Neutrophil (primary cell): Measurements from ENCODE around the gene BLM.

ENCODE experiments used
- H3K27ac ChIP-seq: fragments of 200-600 bp; sonication (generic); 2 replicates; pipeline ENCODE4 v1.5.1; 2016; ENCODE audit warnings: mild to moderate bottlenecking, moderate library complexity
- H3K27me3 ChIP-seq: fragments of 200-600 bp; sonication (generic); 2 replicates; pipeline ENCODE4 v1.6.0; 2016; ENCODE audit warnings: mild to moderate bottlenecking
- H3K36me3 ChIP-seq: fragments of 200-600 bp; sonication (generic); 2 replicates; pipeline ENCODE4 v1.5.1; 2017
- H3K4me1 ChIP-seq, 2 experiments: fragments of 200-600 bp in 1 of 2; sonication (generic) in 1 of 2; 1 replicate in 1 of 2; 2 replicates in 1 of 2; pipeline versions ENCODE4 v1.5.1 to v1.6.1; 2013 to 2016; ENCODE audit warnings: low read depth in 1 of 2, low read length in 1 of 2, mild to moderate bottlenecking in 1 of 2, moderate library complexity in 1 of 2; ENCODE audit not compliant: control insufficient read depth in 1 of 2, insufficient read depth in 1 of 2
- H3K4me3 ChIP-seq, 2 experiments: fragments of 200-600 bp in 1 of 2; sonication (generic) in 1 of 2; 1 replicate in 1 of 2; 2 replicates in 1 of 2; pipeline ENCODE4 v1.5.1; 2013 to 2016; ENCODE audit warnings: low read depth in 1 of 2, low read length in 1 of 2, mild to moderate bottlenecking in 1 of 2, moderate library complexity in 1 of 2
- H3K9me3 ChIP-seq: fragments of 200-600 bp; sonication (generic); 2 replicates; pipeline ENCODE4 v1.5.1; 2016
- TF ChIP-seq, protein P1 (sequence below): fragments of 200-600 bp; sonication (generic); IDR thresholded peaks from 2 replicates; pipeline ENCODE4 v1.5.1; 2016; ENCODE audit warnings: antibody characterized with exemption

The BLM gene

DNA sequence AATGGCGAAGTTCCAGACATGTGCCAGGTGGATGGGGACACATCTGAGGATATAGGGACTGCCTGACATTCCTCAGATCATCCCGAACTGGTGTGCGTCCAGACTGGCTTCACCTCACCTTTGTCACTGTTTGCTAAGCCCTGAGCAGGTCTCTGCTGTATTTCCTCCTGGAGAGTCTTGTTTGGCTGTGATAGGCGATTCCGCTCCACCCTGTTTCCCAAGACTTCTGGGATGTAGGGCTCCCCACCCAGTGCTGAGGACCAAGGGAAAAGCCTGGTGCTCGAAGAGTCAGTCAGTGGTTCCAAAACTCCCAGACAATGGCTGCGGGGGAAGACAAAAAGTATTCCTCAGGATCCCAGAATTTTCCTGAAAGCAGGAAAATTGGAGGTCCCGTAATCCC lies 140.2 kb downstream of the BLM start:
- Histone ChIP-seq H3K4me1 (peaks cover 47 to 52% of the 10 kb centered on the region in 2 experiments), H3K27ac (no peak overlapping the region), H3K9me3 (no peaks in the 10 kb centered on the region), H3K36me3 (no peaks in the 10 kb centered on the region), H3K4me3 (no peak overlapping the region), H3K27me3 (no peaks in the 10 kb centered on the region)
- TF ChIP-seq, protein P1, sequence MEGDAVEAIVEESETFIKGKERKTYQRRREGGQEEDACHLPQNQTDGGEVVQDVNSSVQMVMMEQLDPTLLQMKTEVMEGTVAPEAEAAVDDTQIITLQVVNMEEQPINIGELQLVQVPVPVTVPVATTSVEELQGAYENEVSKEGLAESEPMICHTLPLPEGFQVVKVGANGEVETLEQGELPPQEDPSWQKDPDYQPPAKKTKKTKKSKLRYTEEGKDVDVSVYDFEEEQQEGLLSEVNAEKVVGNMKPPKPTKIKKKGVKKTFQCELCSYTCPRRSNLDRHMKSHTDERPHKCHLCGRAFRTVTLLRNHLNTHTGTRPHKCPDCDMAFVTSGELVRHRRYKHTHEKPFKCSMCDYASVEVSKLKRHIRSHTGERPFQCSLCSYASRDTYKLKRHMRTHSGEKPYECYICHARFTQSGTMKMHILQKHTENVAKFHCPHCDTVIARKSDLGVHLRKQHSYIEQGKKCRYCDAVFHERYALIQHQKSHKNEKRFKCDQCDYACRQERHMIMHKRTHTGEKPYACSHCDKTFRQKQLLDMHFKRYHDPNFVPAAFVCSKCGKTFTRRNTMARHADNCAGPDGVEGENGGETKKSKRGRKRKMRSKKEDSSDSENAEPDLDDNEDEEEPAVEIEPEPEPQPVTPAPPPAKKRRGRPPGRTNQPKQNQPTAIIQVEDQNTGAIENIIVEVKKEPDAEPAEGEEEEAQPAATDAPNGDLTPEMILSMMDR = no peak

GRCh38 chr15:90857883-90858443 lies 140.8 kb downstream of the BLM start:
- Histone ChIP-seq H3K36me3 (no peaks in the 10 kb centered on the region), H3K4me3 (no peak overlapping the region), H3K9me3 (no peaks in the 10 kb centered on the region), H3K27me3 (no peaks in the 10 kb centered on the region), H3K4me1 (peaks cover 54 to 58% of the 10 kb centered on the region in 2 experiments), H3K27ac (peak overlapping the region; percentile 54)
- TF ChIP-seq, protein P1 = no peak

DNA sequence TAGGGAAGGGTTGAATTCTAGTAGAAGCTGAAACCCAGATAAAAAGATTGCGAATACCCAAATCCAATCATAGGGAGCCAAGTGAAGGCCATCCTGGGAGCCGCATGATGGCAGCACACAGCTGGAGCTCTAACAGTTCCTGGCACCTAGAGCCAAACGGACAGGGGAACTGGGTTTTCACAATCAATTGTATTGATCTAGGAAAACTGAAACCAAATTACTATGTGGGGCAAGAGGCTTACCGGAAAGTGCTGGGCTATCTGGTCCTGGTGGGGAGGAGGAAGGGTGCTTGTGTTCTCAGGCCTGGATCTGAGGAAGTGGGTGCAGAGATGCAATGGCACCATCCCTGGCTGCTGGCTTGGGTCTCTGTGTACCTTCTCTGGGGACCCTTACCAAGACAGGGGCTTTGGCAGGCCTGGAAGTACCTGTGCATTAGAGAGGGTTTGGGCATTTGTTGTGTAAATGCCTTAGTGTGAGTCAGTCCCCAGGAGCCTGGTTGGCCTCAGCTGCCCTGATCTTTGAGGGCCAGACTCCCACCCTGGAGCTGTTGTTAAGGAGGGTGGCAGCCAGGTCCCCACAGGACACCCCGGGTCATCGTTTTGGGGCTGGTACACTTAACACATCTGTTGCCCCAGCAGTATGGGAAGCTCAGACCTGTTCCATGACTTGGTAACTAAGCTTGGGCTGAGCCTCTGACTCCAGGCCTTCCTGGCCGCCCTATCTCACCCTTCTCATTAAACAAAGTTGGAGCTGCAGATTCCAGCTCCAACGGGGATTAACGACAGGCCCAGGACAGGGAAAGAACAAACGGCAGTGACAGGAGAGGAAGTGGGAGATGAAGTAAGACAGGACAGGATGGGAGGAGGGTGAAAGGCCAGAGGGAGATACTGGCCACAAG lies 142.3 kb downstream of the BLM start:
- H3K36me3 ChIP-seq = no peaks in the 10 kb centered on the region
- peak overlapping the region; percentile 87 for H3K27ac ChIP-seq
- H3K4me1 ChIP-seq = peaks cover 69 to 73% of the 10 kb centered on the region in 2 experiments
- H3K27me3 ChIP-seq = no peaks in the 10 kb centered on the region
- TF ChIP-seq, protein P1 = no peak
- H3K4me3 ChIP-seq = peak overlapping the region; percentile 17 to 31
- no peaks in the 10 kb centered on the region for H3K9me3 ChIP-seq

DNA sequence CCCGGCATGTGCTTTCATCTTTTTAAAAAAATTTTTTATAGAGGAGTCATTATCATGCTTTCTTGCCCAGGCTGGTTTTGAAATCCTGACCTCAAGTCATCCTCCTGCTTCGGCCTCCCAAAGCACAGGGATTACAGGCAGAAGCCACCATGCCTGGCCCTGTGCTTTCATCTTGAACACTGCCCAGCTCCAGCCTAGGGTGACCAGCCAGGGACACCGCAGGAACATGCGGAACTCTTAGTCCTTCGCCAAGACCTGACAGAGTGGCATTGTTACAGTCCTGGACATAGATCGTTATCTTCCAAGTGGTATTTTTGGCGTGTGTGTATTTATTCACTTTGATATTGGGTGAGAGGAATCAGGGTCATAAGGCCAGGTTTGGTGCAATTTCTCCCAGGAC lies 143.3 kb downstream of the BLM start:
- no peaks in the 10 kb centered on the region for H3K36me3 ChIP-seq
- TF ChIP-seq, protein P1 = no peak
- H3K9me3 ChIP-seq = no peaks in the 10 kb centered on the region
- peak overlapping the region; percentile 87 for H3K27ac ChIP-seq
- H3K27me3 ChIP-seq = no peaks in the 10 kb centered on the region
- H3K4me1 ChIP-seq = peaks cover 70 to 72% of the 10 kb centered on the region in 2 experiments
- H3K4me3 ChIP-seq = peak overlapping the region in 1 of 2 experiments; percentile 17

DNA sequence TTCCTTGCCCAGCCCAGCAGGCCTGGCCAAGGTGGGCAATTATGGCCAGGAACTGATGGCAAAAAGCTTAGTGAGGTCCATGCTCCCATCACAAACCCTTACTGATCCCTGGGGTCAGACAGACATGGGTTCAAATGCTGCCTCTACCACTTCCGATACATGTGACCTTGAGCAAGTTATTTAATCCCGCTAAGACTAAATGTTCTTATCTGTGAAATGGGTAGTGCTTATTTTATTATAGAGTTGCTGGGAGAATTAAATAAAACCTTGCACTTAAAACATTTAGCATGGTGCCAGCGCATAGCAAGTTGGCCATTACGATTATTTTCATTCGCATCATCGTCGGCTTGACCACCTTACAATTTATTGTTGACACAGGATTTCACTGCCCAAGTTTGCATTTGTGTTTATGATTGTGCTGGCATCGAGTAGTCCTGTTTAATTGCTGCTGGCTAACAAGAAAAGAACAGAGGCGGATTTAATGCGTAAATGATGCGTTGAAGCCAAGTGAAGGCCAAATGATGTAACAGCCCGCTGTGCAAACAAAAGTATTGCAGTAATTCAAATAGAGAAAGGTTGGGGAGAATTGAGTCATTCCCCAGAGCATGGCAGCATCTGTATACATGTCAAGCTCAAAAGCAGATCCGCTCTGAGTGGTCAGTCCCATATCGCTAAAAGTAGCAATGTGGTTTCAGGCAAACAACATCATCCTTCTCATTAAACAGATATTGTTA lies 144.0 kb downstream of the BLM start:
- TF ChIP-seq, protein P1 = no peak
- Histone ChIP-seq H3K36me3 (no peaks in the 10 kb centered on the region), H3K27me3 (no peaks in the 10 kb centered on the region), H3K9me3 (no peaks in the 10 kb centered on the region), H3K27ac (peak overlapping the region; percentile 87), H3K4me3 (peak overlapping the region in 1 of 2 experiments; percentile 0), H3K4me1 (peaks cover 70 to 72% of the 10 kb centered on the region in 2 experiments)
